ENCODE measurements around the gene CERKL.

Gene CERKL

DNA sequence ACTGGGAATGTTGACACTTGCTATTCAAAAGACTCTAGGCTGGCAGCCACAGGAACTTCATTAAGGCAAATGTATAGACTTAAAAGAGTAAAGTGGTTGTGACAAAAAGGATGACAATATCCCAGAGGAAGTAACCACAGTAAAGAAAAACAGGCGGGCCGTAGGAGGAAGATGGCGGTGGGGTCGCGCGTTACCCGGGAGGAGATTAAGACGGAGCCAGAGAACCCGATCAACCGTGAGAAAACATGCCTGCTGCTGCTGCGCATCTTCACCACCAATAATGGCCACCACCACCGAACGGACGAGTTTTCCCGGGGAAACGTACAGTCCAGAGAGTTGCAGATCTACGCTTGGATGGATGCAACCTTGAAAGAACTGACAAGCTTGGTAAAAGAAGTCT lies 37.4 kb upstream of the CERKL start:
- TF ChIP-seq TAF1 (IDR thresholded peaks at IDR 0.05; ENCODE audit: borderline replicate concordance, insufficient read depth, low read length), result no peak
- TF ChIP-seq FOXP2 (optimal IDR thresholded peaks at IDR 0.05; ENCODE audit: borderline replicate concordance, extremely low read depth, extremely low read length, insufficient read depth), result no peak

GRCh38 chr2:181690860-181691259 lies 34.0 kb upstream of the CERKL start:
- no peak for TF ChIP-seq SIN3A (IDR thresholded peaks at IDR 0.05; ENCODE audit: borderline replicate concordance, insufficient read depth, low read length)

DNA sequence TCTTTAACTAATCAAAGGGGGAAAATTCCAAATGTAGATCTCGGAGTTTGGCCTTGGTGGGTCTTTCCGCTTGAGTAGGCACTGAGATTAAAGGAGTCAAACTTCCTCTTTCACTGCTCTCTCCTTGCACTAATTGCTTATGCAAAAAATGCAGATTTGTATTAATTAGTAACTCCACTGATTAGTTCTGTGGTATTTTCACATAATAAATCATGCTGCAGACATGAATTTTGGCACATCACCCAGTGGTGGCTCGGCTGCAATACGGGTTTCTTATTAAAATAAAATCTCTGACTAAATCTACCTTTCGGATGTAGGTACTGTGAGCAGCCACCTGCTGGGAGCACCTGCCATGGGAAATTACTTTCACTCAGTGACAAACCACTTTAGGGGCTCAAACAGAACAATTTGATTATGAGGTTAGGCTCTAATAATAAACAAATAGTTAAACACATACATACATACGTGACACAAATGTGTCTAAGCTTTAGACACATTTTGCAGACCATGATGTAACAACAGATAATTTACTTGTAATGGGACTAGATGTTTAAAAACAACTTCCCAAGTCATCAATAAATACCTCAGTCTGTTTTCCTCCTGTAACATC lies 29.8 kb upstream of the CERKL start:
- TF ChIP-seq SIN3A (IDR thresholded peaks at IDR 0.05; ENCODE audit: borderline replicate concordance, insufficient read depth, low read length) (no peak), REST (IDR thresholded peaks at IDR 0.05; ENCODE audit: insufficient read depth in 1 of 2, low read depth in 2 of 2, low read length in 2 of 2) (no peak), POLR2AphosphoS5 (IDR thresholded peaks at IDR 0.05; ENCODE audit: low read depth, low read length) (no peak), TAF1 (IDR thresholded peaks at IDR 0.05; ENCODE audit: borderline replicate concordance, insufficient read depth, low read length) (no peak), FOXP2 (optimal IDR thresholded peaks at IDR 0.05; ENCODE audit: borderline replicate concordance, extremely low read depth, extremely low read length, insufficient read depth) (no peak)

GRCh38 chr2:181685150-181685688 lies 28.3 kb upstream of the CERKL start:
- TF ChIP-seq POLR2AphosphoS5 (IDR thresholded peaks at IDR 0.05; ENCODE audit: low read depth, low read length) (no peak), REST (IDR thresholded peaks at IDR 0.05; ENCODE audit: insufficient read depth in 1 of 2, low read depth in 2 of 2, low read length in 2 of 2) (peak; percentile 82 to 95)

DNA sequence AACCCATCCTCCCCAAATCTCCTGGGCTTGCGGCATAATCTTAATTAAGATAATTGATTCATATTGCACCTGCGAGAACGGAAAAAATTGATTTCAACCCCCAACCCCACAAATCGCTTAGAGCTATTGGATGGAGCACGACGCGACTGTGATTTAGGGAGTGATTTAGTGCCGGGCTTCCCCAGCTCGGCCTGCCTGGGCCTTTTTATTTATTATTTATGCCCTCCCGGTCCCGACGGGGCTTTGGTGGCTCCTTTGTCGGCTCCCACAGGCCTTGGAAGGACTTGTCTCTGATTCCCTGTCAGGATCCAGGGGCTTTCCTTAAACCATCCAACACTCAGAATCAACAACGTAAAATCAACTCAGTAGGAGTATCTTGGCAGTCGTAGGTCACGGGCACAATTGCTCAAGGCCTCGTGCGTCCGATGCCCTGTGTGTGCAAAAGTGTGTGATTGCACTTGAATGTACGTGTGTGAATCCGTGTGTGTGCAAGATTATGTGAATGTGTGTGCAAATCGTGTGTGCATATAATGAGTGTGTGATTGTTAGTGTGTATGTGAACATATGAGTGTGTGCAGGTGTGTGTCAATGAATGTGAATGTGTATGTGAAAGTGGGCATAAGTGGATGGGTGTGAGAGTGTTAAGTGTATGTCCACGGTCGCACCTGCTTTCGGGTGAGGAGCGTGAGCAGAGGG lies 27.7 kb upstream of the CERKL start:
- TF ChIP-seq POLR2AphosphoS5 (IDR thresholded peaks at IDR 0.05; ENCODE audit: low read depth, low read length), result no peak
- TF ChIP-seq FOXP2 (optimal IDR thresholded peaks at IDR 0.05; ENCODE audit: borderline replicate concordance, extremely low read depth, extremely low read length, insufficient read depth), result no peak
- TF ChIP-seq TAF1 (IDR thresholded peaks at IDR 0.05; ENCODE audit: borderline replicate concordance, insufficient read depth, low read length), result no peak
- no peak for TF ChIP-seq REST (IDR thresholded peaks at IDR 0.05; ENCODE audit: insufficient read depth in 1 of 2, low read depth in 2 of 2, low read length in 2 of 2)
- TF ChIP-seq SIN3A (IDR thresholded peaks at IDR 0.05; ENCODE audit: borderline replicate concordance, insufficient read depth, low read length), result no peak

- TF ChIP-seq REST (IDR thresholded peaks at IDR 0.05; ENCODE audit: insufficient read depth in 1 of 2, low read depth in 2 of 2, low read length in 2 of 2), result no peak
- no peak for TF ChIP-seq POLR2AphosphoS5 (IDR thresholded peaks at IDR 0.05; ENCODE audit: low read depth, low read length)
- TF ChIP-seq FOXP2 (optimal IDR thresholded peaks at IDR 0.05; ENCODE audit: borderline replicate concordance, extremely low read depth, extremely low read length, insufficient read depth), result no peak
- TF ChIP-seq TAF1 (IDR thresholded peaks at IDR 0.05; ENCODE audit: borderline replicate concordance, insufficient read depth, low read length), result no peak
- no peak for TF ChIP-seq SIN3A (IDR thresholded peaks at IDR 0.05; ENCODE audit: borderline replicate concordance, insufficient read depth, low read length)
These were observed 26.9 kb upstream of the CERKL start for GRCh38 chr2:181683518-181684453.

Data from PFSK-1 (cell line).